Activated CD8-positive, alpha-beta memory T cell treated with anti-CD3 and anti-CD28 coated beads for 4 hours (primary cell): ENCODE data around the gene SLC2A8.
A peak's percentile ranks its signal among the peaks of the same experiment; 100 is the strongest.

Experiments
- DNase-seq, 2 donors: peaks; one replicate each; pipeline ENCODE4 v3.0.0-alpha.2; 2020; ENCODE audit warnings: low read depth in 2 of 2

Gene SLC2A8

GRCh38 chr9:127437497-127438264 lies 40.7 kb downstream of the SLC2A8 start:
- no peak for DNase-seq

DNA sequence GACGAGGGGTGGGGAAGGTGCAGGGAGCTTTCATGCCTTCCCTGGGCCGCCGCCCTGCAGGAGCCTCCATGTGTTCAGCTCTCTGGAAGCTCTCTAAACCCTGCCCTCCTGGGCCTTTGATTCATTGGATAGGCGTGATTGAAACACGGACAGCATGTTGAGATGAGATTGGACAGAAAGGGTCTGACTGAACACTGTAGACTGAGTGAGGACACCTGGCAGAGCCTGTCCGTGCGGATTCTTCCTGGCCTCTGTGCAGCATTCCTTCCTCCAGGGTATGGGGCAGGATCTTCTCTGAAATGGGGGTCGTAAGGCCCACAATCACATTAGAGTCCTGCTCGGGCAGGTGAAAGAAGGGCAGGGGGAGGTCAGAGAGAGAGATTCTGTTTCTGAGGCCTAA lies 41.4 kb downstream of the SLC2A8 start:
- no peak for DNase-seq

DNA sequence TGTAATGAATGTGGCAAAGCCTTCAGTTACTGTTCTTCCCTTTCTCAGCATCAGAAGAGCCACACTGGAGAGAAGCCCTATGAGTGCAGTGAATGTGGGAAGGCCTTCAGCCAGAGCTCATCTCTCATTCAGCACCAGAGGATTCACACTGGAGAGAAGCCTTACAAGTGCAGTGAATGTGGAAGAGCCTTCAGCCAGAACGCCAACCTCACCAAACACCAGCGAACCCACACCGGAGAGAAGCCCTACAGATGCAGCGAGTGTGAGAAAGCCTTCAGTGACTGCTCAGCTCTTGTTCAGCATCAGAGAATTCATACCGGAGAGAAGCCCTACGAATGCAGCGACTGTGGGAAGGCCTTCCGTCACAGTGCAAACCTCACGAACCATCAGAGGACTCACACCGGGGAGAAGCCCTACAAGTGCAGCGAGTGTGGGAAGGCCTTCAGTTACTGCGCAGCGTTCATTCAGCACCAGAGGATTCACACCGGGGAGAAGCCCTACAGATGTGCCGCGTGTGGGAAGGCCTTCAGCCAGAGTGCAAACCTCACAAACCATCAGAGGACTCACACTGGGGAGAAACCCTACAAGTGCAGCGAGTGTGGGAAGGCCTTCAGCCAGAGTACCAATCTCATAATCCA lies 47.4 kb downstream of the SLC2A8 start:
- DNase-seq = no peak

DNA sequence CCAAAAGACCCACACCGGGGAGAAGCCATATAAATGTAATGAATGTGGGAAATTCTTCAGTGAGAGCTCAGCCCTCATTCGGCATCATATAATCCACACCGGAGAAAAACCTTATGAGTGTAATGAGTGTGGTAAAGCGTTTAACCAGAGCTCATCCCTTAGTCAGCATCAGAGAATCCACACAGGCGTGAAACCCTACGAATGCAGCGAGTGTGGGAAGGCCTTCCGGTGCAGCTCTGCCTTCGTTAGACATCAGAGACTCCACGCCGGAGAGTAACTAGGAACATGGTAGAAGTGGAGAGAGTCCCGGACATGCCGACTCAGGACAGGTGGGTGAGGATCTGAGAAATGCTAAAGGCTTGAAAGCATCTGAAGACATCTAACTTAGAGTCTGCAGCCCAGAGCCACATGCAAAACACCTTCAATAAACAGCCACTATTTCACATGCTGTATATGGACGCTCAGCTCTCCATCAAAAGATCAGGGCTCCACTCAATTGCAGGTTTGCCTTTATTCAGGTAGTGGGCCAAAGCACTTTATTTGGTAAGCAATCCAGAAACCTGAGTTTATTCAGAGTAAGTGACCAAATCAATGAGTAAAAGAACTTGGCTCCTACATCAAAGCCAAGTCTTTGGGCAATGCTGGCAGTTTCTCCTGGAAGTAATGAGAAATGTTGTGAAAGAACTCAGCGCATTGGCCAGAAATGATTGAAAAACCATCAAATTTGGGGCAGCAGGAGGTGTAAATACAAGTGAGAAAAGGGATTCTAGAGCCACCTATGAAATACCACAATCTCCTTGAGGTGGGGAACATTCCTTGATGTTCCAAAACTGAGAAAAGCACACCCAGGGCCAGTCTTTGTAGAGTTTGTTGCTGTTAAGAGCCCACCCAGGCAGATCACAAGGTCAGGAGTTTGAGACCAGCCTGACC lies 48.2 kb downstream of the SLC2A8 start:
- no peak for DNase-seq

- DNase-seq = no peak
These were observed 49.1 kb downstream of the SLC2A8 start for GRCh38 chr9:127445851-127446712.

GRCh38 chr9:127446713-127447415 lies 49.9 kb downstream of the SLC2A8 start:
- no peak for DNase-seq

DNA sequence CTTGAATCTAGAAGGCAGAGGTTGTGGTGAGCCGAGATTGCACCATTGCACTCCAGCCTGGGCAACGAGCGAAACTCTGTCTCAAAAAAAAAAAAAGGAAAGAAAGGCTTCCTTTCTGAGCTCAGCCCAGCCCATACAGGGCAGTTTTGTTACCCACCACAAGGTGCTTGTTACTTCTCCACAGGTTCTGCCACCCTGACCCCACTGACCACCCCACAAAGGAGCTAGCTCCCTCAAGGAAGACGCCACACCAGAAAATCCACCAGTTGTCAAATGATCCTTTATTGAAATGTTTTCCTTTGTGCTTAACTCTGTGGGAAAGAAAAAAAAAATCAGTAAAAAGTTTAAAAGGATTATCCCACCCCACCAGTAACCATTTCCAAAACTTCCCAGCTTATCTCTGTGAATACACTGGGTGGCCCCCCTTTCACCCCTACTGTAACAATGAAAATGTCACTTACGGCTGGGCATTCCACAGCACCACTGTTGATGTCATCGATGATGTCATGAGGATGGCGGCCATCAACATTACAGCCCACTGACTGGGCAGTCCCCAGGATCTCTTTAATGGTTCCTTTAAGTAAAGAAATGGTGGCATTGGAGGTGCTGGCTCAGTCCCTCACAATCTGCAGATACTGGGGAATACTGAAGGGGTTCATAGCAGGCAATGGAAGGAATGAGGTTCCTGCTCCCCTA lies 50.6 kb downstream of the SLC2A8 start:
- DNase-seq = no peak

DNA sequence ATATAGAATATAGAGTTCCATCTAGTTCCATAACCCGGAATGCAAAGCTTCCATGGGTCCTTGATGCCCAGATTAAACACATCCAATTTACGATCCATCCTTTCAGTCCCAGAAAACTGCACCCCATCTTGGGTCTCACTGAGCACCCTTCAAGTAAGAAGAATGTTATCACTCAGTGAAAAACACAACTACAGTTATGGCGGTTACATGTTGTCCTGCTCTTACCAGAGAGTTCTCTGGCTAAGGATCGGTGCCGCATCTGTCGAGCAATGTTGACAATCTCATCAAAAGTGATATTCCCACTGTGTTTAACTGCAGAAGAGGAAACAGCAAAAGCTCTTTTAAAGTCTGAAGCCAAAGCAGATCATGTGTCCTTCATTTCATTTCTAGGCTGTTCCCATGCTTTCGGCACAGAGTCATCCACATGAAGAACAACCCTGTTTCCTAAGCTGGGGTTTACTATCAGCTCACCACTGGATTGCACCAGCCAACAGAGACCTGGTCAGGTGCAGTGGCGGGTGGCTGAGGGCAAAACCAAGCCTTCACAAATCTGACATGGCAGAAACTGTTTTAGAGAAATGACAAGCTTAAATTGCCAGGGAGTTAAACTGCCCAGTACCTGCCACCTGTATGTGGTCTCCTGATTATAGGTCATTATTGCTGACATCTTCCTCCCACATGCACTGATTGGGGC lies 51.3 kb downstream of the SLC2A8 start:
- DNase-seq = no peak

DNA sequence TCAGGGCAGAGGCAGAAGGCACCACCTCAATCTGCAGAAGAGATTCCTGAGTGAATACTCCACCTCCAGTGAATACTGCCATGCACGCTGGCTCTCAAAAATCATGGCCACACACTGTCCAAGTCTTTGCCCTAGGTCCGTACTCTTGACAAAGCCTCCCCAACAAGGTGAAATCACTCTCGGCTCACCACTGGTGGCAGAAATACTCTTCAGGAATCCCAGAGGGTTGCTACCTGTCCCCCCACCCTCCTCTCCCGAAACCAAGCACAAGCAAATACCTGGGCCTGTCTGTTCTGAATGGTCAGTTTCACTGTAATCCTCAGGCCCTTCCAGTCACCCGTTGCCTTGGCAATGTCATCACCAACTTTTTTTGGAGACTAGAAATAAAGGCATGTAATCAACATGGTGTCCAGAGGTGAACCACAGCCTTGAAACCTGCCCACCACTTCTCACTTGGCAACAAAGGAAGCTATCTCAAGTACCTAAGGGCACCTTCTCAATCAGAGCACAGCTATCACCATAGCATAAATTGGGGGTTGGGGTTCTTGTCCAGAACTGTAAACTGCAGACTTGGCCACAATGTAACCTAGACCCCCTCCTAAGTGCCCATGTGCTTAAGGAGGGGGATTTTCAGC lies 52.5 kb downstream of the SLC2A8 start:
- no peak for DNase-seq

DNA sequence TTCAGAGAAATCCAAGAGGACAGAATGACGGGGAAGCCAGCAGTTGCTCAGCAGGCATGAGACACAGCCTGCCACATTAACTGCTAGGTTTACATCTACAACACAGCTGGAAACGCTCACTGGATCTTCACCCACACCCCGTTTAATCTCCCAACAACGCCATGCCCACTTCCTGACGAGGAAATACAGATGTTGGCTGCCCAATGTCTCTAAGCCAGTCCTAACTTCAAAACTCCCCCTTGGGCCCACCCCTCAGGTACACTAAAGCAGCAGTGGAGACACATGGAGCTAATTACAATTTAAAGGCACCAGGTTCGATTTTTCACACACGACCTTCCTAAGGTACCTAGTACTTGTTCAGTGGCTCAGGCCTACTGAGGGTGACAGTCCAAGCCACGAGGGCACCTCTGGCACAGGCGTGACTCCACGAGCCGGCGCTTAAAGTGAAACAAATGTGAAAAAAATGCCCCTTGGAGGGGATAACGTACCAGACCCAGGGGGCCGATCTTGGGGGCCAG lies 53.3 kb downstream of the SLC2A8 start:
- DNase-seq = no peak

DNA sequence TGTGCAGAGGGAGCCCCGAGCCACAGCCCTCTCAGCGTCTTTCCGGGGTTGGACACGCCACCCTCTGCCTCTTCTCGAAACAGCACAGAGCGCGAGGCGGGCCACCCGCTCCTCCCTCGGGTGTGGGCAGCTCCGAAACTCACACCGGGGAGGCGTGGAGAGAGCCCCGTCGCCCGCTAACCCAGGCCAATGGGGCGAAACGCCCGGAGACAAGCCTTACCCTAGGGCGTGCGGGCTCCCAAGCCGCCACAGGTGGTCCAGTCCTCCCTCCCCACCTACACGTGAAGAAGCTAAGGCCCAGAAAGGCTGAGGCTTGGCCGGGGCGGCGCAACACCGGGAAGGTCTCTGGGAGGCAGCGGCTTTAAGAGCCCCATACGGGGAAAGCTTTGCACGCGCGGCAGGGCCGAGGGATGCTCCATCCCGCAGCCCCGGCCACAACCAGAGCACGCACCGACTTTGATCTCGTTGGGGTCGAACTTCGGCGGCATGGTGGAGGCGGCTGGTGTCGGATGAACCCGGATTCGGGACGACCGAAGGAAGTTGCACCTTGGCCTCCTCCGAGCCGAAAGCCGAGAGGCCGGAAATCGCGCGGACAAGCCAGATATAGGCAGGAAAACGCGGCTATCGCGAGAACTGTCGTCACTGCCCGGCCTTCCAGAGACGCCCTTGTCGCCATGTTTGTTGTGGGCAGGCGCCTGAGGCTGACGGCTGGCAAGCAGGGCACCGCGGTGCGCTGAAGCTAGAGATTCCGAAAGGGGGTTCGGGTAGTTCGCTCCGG lies 54.0 kb downstream of the SLC2A8 start, which contains the start of the genes LRSAM1 and RPL12:
TSS of gene LRSAM1 (plus strand) at position 681 of the 778 bp plus-strand sequence. CDS start 3,018 bp downstream, outside the sequence.
TSS of gene RPL12 (minus strand) at position 577 of the 778 bp plus-strand sequence. CDS start at position 488, 89 bp downstream.
- peak; percentile 95 to 97 for DNase-seq

- no peak for DNase-seq
These were observed 54.6 kb downstream of the SLC2A8 start for GRCh38 chr9:127451608-127451857.

DNA sequence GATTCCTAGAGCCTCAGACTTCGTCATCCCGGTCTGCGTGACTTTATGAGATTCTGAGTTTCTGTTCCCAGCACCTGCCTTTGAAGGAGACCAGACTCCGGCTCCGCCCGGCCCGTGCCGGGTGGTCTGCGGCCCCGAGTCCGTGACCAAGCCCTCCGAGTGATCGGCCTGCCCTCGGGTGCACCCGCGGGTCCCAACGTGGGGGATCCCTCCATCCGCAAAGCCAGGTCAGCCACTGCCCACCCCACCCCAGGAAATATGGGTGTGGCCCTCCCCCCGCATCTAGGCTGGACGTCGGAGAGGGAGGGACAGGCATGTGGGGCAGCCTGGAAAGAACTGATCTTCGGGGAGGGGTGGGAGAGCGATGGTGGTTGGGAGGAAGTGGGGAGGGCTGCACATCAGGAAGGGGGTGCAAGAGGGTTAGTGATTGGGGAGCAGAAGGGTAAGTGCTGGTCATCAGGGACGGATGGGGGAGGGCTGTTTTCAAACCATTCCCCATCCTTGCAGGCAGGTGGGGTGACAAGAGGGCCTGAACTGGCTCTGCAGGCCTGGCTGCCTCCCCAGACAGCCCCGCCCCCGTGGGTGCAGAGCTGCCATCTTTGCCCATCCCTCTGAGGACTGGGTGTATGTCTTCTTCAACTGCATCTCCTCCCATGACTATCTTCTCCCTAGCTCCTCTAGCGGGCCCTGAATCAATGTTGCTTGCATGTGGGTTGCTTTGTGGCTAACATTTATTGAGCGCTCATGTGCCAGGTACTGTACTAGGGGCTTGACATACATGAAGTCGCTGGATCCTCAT lies 55.1 kb downstream of the SLC2A8 start:
- peak in 1 of 2 donors; percentile 25 for DNase-seq

GRCh38 chr9:127452691-127453090 lies 55.7 kb downstream of the SLC2A8 start:
- no peak for DNase-seq

GRCh38 chr9:127455324-127455992 lies 58.5 kb downstream of the SLC2A8 start:
- no peak for DNase-seq

DNA sequence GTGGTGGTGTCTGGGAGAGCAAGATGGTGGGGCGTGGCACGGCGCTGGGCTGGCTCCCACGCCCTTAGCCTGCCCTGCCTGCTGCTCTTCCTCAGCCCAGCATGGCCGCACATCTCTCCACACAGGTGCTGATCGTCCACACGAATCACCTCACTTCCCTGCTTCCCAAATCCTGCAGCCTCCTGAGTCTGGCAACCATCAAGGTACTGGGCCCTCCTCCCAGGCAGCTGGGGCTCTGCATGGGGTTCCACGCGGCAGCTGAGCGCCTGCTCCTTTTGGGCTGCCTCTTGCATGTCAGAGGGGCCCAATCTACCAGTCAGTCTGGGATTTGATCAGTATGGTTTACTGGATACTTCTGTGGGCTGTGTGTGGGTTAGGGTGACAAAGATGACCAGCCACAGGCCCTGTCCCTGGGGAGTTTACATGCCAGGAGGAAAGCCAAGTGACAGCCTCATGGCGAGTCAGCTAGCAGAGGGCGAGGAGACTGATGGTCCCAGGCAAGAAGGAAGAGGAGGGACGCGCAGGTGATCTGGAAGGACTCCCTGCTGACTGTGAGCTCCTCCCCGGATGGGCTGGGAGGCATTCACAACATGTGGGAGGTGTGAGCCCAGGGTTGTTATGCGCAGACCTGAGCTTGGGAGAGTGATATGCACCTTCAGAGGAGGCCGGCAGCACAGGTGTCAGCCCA lies 60.4 kb downstream of the SLC2A8 start:
- no peak for DNase-seq
